B cell (primary cell): Measurements from ENCODE around the gene LDHD.

ENCODE experiments used
- EZH2 ChIP-seq: IDR thresholded peaks from 2 replicates; pipeline ENCODE4 v1.6.1; 2012; ENCODE audit warnings: borderline replicate concordance, low read depth, mild to moderate bottlenecking, moderate library complexity, low read length; ENCODE audit not compliant: insufficient read depth, poor library complexity, severe bottlenecking
- TF ChIP-seq, protein P1 (sequence below): fragments of 200-600 bp; IDR thresholded peaks from one replicate; pipeline ENCODE4 v1.8.0; 2022; ENCODE audit warnings: antibody characterized with exemption, mild to moderate bottlenecking

DNA sequence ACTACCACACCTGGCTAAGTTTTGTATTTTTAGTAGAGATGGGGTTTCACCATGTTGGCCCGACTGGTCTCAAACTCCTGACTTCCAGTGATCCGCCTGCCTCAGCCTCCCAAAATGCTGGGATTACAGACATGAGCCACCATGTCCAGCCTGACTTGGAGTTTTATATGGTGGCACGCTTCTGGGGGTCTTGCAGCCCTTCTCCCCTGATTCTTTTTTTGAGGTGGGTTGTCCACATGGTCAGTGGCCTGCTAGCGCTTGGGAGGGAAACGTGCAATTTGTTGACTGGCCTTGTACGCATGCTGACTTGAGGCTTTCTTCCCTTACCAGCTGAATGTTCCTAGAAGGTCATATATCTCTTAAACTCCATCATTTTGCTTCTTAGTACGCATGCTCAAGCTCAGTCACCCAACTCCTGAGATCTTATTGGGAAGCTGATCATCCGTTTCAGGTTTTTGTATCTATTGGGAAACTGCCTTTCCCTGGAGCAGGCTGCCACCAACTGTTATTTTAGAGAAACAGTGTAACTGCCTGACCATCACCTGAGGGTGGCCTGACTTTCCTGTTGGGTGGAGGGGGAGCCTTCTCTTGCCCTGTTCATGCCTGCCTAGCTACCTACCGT, 13.7 kb upstream of the LDHD start:
- TF ChIP-seq, protein P1, sequence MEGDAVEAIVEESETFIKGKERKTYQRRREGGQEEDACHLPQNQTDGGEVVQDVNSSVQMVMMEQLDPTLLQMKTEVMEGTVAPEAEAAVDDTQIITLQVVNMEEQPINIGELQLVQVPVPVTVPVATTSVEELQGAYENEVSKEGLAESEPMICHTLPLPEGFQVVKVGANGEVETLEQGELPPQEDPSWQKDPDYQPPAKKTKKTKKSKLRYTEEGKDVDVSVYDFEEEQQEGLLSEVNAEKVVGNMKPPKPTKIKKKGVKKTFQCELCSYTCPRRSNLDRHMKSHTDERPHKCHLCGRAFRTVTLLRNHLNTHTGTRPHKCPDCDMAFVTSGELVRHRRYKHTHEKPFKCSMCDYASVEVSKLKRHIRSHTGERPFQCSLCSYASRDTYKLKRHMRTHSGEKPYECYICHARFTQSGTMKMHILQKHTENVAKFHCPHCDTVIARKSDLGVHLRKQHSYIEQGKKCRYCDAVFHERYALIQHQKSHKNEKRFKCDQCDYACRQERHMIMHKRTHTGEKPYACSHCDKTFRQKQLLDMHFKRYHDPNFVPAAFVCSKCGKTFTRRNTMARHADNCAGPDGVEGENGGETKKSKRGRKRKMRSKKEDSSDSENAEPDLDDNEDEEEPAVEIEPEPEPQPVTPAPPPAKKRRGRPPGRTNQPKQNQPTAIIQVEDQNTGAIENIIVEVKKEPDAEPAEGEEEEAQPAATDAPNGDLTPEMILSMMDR: no peak
- TF ChIP-seq EZH2: no peak
